ENCODE results near the gene CHST3.

The CHST3 gene

GRCh38 chr10:72056932-72057751, 92.9 kb downstream of the CHST3 start:
- no peak for TF ChIP-seq CTCF (IDR thresholded peaks at IDR 0.05; ENCODE audit: control insufficient read depth, insufficient read depth, low read depth, low read length, missing control alignments)

GRCh38 chr10:72058347-72058898, 94.2 kb downstream of the CHST3 start:
- no peak for DNase-seq (ENCODE audit: low read depth)
- TF ChIP-seq CTCF (IDR thresholded peaks at IDR 0.05; ENCODE audit: control insufficient read depth, insufficient read depth, low read depth, low read length, missing control alignments) = no peak

More at GRCh38 chr10:72056932-72057751, 92.9 kb downstream of the CHST3 start:
- H3K4me3 ChIP-seq (ENCODE audit: control insufficient read depth, low read depth, low read length) = no peak overlapping the region
- no peak for DNase-seq (ENCODE audit: low read depth)

GRCh38 chr10:72058989-72059842, 95.0 kb downstream of the CHST3 start:
- no peak for TF ChIP-seq CTCF (IDR thresholded peaks at IDR 0.05; ENCODE audit: control insufficient read depth, insufficient read depth, low read depth, low read length, missing control alignments)
- no peak overlapping the region for H3K4me3 ChIP-seq (ENCODE audit: control insufficient read depth, low read depth, low read length)
- DNase-seq (ENCODE audit: low read depth) = no peak

More at GRCh38 chr10:72058347-72058898, 94.2 kb downstream of the CHST3 start:
- no peak overlapping the region for H3K4me3 ChIP-seq (ENCODE audit: control insufficient read depth, low read depth, low read length)

- no peak for DNase-seq (ENCODE audit: low read depth)
- H3K4me3 ChIP-seq (ENCODE audit: control insufficient read depth, low read depth, low read length) = no peak overlapping the region
- TF ChIP-seq CTCF (IDR thresholded peaks at IDR 0.05; ENCODE audit: control insufficient read depth, insufficient read depth, low read depth, low read length, missing control alignments) = no peak
These were observed 95.9 kb downstream of the CHST3 start for GRCh38 chr10:72059843-72060822.

- peak; percentile 25 for TF ChIP-seq CTCF (IDR thresholded peaks at IDR 0.05; ENCODE audit: control insufficient read depth, insufficient read depth, low read depth, low read length, missing control alignments)
- DNase-seq (ENCODE audit: low read depth) = no peak
- no peak overlapping the region for H3K4me3 ChIP-seq (ENCODE audit: control insufficient read depth, low read depth, low read length)
These were observed 97.3 kb downstream of the CHST3 start for GRCh38 chr10:72061491-72061890.

Measured in AG09309 (cell line).